ENCODE measurements around the gene ARID3C.

Gene ARID3C

DNA sequence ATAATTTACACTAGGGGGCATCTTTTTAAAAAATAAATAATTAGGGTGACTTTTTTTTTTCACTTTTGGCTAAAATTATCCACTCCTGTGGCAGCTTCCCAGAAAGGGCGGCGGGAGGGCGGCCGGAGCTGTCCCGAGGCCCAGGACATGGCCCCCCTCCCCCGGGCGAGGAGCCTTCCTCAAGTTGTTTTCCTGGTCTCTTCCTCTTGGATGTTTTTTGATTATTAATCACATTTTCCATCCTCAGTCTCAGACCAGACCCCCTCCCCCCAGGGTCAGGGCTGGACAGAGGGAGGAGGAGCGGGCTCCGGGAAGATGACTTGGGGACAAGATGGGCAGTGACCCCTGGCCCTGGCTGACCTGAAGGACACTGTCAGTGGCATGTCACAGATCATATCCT lies 34.7 kb downstream of the ARID3C start:
- DNase-seq (ENCODE audit: low read depth in 3 of 3), result no peak

DNA sequence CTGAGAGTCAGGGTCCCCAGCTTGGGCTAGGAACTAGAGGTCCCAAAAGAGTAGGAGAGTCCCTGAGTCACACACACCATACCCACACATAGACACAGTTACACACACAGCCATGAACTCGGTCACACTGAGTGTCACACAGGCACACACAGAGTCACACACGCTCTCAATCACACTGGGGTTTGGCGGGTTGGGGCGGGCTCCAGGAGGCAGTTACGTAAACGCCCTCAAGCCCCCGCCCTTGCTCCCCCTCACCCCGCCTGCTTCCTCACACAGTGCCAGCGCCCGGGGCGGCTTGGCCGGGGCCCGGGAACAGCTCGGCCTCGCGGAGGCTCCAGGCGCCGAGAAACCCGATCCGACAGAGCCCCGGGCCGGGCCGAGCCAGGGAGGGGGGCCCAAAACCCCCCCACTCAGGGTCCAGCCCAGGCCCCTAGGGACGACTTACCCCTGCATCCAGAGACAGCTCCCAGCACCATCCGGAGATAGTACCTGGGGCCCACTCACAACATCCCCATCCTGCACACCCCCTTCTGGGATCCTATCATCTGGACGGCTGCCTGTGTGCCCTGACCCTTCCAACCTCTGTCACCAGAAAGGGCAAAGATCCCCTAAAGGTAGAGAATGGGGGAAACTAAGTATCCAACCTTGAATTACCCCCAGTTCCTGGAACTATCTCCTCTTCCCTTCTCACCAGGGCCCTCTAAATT lies 35.8 kb downstream of the ARID3C start:
- no peak for DNase-seq (ENCODE audit: low read depth in 3 of 3)

DNA sequence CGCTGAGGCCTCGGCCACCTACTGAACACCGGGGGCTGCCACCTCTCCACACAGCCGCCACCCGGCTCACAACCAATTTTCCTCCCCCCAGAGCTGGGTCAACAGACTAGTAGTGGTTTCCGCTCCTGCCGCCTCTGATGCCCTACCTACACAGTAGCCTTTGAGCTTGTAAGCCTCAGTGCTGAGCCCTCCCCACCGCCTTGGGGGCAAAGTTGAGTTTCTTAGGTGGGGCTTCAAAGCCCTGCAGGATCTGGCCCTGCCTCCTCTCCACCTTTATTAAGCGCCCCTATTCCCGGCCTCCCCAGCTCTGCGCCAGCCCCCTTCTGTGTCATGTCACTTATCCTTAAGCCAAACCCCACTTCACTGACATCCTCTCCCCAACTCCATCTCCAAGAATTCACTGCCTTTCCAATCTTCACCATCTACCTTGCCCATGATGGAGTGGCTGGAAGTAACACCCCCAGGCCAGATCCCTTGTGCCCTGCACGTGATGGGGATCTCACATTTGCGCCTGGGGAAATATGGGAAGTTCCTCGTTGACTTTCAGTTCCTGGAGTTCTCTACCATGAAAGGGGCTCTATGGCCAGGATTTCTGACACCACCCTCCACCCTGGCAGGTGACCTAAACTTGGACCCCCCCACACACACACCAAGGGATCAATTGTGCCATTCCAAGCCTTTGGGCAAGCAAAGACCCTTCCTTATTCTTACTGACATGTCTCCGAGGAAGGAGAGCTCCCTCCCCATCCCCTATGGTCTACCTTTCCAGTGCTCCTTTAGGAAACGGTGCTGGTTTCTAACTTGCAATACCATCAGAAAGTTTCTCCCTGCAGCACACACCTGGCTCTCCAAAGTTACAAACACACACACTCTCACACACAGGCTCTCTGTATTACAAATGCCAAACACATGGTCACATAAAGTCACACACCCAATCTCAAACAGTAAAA lies 36.7 kb downstream of the ARID3C start:
- DNase-seq (ENCODE audit: low read depth in 3 of 3), result no peak

DNA sequence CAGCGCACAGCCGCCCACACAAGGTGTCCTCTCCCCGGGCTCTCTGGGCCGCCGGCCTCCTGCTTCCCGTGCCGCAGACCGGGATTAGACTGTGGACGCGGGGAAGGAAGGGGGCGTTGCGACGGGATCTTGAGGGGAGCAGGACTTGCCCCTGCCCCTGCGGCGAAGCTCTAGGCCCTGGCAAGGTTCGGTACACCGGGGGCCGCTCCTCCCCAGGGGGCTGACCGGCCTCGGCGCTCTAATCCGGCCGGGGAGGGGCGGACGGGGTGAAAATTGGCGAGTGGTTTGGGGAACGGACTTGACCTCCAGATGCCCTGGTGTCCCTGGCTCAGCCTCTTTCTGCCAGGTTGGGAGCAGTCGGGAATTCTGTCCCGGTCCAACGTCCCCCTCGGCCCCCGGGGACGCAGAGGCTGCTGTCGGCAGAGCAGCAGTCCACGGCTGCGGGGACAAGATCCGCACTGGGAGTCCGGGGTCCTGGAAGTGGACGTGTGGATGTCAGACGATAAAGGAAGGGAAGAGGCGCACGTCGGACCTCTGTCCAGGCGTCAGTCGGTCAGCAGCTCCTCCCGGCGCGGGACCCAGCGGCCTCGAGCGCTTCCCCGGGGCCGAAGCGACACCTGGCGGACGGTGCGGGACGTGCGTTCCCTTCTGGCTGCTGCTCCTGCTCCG lies 37.5 kb downstream of the ARID3C start:
- peak; percentile 63 to 78 (median 70) for DNase-seq (ENCODE audit: low read depth in 3 of 3)

DNA sequence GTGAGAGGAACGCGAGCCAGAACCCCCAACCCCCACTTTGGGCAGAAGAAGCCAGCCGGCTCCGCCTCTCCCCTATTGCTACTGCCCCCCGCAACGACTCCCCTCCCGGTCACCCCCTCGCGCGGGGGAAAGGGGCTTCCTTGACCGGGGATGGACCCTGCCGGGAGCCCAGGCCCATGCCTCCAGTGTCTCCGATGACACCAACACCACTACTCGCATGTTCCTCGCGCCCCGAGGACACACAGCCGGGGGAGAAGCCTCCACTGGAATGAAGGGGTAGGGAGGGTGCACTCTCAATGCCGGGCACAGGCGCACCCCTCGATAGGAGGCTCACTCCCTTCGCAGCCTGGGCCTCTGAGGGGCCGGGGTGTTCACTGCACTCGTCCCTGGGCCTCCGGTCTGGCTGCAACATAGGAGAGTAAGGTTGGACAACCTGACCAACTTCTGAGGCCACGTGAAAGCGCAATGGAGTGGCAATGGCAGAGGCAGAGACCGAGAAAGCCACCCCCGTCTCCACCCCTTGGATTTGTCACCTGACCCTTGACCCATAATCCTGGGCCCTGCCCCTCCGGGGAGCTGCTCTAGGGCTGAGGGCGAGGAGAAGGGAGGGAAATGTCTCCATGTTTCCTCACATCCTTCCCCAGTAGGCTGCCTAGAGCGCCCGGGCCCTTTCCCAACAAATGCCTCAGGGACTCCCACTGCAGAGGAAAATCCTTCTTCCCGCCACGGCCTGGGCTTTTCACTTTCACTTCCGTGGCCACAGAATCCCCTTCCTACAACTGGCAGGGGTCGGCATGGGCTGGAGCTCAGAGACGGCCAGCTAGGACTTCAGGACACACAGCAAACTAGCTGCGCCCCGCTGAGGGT lies 38.3 kb downstream of the ARID3C start:
- no peak for DNase-seq (ENCODE audit: low read depth in 3 of 3)

DNA sequence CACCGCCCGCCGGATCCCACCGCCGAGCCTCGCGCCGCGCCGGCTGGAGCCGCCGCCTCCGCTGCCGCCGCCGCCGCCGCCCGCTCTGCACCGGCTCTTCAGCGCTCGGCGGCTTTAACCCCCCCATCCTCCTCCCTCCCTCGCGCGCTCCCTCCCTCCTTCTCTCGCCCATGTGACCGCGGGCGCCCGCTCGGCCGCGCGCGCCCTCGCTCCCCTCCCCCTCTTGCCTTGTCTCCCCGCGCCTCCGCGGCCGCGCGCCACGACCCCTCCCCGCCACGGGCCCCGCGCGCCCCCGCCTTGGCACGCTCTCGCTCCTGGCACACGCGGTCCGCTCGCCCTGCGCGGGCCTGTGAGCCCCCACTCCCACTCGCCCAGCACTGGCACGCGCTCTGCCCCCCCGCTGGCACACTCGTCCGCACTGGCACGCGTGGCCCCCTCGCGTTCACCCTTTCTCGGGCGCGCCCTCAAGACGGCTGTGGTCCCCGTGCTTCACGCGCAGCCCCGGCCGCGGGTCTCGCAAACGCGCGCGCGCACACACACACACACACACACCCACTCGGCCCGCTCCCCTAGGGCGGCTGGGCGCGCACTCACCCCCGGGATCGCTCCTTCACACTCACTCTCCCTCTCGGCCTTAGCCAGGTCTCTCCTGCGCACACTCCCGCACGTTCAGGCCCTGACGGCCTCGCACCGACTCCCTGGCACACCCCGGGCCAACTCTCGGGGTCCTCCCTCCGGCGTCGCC lies 39.1 kb downstream of the ARID3C start, which contains the start of gene CNTFR:
CNTFR (minus strand) TSS at position 89 of the 745 bp plus-strand sequence. CDS start 20,743 bp downstream, outside the sequence.
- DNase-seq (ENCODE audit: low read depth in 3 of 3), result peak in 1 of 3 experiments; percentile 27

DNA sequence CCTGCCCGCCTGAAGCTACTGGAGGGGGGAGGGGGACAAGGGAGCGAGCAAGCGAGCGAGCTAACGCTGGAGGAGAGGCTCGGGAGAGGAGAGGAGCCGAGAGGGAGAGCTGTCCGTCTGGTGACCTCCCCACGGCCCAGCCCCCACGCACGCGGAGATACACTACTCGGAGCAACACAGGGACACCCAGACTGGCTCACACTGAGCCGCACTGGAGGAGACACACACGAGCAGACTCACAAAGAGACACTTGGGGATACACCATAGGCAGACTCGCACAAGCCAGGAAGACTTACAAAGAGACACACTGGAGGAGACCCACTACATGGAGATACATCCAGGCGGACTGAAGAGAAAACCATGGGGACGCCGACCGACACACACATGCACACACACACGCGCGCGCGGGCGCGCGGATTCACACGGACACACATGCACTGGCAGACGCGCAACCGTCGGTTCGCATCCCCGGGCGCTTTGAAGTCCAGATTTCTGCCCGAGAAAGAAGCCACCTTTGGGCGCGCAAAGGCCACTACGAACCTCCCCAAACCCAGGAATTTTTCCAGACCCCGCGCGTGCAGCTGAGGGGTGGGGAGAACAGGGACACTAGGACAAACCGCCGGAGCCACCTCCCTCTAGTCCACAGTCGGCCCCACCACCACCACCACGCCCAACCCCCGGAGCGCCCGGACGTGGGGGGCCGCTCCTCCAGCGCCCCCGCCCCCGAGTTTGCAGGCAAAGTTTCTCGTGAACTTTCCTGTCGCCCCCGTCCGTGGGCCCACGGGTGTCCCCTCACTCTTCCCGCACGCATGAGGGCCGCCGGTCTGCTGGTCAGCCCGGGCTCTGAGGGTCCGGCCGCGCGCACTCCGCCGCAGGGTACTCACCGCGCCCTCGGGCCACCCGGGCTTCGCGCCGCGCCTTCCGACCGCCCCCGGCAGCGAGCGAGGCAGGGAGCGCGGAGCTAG lies 39.9 kb downstream of the ARID3C start:
- no peak for DNase-seq (ENCODE audit: low read depth in 3 of 3)

DNA sequence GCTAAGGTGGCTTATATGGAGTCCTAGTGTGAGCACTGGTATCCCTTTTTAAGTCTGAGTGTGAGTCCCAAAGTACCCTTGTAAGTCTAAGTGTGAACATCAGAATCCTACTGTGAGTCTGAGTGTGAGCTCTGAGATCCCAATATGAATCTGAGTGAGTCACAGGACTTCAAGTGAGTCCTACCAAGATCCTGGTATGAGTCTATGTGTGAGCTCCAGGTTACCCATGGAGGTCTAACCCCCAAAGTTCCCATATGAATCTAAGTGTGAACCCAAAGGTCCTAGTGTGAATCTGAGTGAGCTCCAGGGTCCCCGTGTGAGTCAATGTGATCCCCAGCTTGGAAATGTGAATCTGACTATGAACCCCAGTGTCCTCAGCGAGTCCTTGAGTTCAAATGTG lies 41.6 kb downstream of the ARID3C start:
- no peak for DNase-seq (ENCODE audit: low read depth in 3 of 3)

DNA sequence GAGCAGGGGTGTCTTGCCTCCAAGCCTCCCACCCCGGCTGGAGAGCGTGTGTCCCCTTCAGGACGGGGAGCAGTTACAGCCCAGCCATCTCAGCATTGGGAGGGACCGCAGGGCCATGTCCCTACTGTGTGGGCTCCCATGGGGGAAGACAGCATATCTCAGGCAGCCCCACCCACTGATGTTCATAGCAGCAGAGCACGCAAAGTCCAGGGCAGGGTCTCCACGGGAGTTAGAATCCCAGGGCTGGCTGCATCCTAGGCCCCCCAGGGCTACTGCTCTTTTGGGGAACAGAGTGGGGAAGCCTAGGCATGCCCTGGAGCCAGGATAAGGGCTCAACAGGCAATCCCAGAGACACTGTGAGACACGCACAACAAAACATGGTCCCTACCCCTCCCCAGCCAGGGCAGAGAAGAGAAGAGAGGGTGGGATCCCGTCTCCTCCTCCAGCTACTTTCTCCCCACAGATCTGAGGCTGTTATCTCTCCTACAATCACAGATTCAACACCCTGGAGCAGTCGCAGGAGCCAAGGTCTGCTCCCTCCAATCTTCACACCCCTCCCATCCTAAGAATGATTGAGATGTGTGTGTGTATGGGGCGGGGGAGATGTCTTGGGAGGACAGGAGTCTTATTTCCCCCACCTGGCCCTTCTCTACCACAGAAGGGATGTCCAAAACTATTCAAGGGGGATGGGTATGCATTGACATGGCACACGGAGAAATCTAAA lies 42.8 kb downstream of the ARID3C start:
- no peak for DNase-seq (ENCODE audit: low read depth in 3 of 3)

DNA sequence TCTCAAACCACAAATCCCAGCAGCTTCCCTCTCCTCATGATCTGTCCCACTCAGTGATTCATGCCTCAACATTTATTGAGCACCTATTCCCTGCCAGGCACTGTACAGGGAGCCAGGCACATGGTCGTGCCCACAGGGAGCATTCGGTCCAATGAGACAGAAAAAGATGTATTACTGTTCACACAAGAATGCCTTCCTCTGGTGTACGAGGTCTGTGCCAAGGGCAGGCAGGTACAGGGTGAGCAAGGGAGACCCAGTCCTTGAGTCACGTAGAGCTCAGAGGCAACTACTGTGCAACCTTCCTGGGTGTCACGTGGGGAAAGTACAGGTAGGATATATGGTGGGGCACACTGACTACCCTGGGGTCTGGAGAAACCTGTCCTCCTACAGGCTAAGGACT lies 43.9 kb downstream of the ARID3C start:
- no peak for DNase-seq (ENCODE audit: low read depth in 3 of 3)

DNA sequence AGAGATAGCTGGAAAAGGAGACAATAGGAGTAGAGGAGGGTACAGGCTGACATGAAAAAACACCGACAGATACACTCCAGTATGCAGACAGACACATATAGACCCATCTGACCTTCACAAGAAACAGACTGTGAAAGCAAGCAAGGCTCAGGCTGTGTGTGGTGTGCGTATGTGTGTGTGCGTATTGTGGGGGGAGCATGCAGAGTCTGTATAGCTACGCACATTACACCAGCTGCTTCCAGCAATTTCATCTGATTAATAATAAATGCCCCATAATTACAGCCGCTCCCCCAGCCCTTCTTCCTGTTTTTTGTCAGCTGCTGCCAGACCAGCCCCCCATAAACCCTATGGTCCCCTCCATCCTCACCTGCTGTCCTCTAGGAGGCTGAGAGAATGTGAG lies 46.1 kb downstream of the ARID3C start:
- DNase-seq (ENCODE audit: low read depth in 3 of 3), result no peak

DNA sequence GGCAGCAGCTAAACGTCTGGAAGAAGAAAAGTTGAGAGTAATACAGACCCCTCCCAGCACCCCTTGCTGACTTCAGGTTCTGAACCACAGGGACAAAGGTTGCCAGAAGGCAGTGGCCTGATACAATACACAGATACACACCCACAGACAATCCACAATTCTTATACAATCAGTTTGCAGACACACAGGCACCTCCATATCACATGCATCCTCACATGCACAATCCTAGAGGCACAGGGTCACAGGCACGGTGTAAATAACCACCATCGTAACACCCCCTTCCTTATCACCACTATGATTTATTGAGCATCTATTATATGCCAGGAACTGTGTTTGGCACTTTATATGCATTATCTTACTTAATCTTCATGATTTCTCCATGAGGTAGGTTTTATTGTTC lies 47.5 kb downstream of the ARID3C start:
- DNase-seq (ENCODE audit: low read depth in 3 of 3), result no peak

DNA sequence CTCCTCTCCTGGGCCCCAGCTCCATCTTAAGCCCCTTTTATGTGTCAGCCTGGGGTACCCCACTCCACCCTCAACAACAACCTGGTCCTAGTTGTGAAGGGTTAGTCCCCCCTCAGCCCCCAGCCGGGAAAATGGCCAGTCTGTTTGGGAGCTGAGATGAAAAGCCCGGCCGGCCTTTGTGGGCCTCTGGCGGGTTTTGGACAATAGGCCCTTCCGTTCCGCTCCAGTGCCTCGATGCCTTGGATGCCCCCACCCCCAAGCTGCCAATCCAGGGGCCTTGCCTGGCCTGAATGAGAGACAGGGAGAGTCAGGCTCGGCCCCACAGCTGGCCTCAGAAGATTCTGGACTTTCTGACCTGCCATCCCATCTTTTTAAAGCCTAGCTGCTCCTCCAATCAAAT lies 48.5 kb downstream of the ARID3C start:
- DNase-seq (ENCODE audit: low read depth in 3 of 3), result no peak

DNA sequence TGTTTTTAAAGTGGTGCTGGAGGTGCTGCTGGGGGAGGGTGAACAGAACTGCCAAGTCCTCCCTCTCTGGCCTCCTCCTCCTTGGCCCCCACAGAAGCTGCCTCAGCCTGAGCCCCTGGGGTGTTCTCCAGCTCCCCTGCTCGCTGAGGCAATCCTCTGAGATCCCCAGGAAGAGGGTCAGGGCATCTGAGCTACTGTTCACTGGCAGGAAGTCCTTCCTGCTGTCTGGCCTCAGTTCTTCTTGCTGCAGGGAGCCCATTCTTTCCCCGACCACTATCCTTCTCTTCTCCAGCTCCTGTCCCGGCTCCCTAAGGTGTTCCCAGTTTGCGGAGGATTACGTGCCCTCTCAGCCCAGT lies 49.1 kb downstream of the ARID3C start:
- no peak for DNase-seq (ENCODE audit: low read depth in 3 of 3)

DNA sequence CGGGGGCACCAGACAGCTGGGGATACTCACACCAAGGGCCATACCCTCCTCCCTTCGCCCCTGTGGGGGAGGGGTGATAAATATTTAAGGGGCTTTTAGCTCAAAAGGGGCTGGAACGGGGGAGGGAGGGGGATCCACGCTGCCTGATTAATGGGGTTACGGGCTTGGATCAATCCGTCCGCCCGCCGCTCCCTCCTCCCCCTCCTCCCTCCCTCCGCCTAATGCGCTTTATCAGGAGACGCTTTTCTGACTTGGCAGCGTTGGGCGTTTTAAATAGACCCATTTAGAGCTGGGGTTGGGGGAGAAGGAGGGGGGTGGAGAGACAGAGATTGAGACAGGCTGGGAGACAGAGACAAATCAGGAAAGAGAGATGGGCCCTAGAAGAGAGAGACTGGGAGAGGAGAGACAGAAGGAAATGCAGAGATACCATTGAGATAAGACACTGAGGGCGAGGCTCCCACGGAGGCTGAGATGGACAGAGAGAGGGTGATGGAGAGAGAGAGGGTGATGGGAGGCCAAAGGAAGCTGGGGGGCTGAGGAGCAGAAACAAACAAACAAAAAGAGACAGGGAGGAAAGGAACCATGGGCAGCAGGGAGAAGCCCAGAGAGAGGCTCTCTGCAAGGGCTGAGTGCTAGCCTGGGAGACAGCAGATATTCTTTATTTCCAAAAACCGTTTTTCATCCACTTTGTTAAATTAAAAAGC lies 49.6 kb downstream of the ARID3C start:
- DNase-seq (ENCODE audit: low read depth in 3 of 3), result no peak

DNA sequence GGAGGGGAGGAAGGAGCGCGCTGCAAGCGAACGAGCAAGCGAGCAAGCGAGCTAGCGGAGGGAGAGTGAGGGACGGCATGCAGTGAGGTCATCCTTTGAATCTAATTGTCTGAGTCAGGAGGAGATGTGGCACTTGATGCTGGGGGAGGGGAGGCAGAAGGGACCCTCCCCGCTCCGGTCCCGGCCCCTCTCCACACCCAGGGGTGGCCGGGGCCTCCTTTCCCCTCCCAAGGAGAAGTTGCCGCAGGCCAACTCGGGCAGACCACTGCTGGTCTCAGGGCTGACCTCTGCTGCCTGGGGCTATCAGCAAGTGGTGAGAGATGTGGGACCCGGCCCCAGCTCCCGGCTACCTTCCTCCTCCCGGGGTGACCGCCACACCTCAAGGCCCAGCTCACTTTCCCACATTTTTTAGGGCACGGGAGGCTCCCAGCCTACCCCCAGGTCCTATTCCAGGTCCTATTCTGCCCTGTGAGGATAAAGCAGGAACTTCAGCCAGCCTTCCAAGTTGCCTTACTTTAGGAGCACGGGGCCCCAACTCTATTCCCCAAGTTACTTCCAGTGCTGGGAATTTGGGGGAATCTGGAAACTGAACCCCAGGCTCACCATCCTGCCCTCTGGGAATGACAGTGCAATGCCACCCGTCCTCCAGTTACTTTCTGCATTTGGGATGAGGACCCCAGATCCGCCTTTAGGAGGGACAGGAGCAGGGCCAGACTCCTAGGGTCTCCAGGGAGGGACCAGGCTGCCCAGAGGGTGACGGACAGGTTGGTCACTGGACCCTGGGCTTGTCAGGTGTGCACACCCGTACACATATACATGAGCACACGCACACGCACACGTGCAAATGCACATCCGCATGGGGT lies 50.4 kb downstream of the ARID3C start:
- DNase-seq (ENCODE audit: low read depth in 3 of 3), result no peak
